Thoracic aorta (tissue), 2 donors: ENCODE data around the gene SLC48A1. TPM values are rescaled to one million over a fixed set of nuclear protein-coding genes. Genes with fewer than 3 reads are reported as not detected.

Source experiments
- ATAC-seq: fragments of 150-250 bp; one replicate; pipeline ENCODE4 v1.8.0; 2017; ENCODE audit warnings: low read depth; ENCODE audit not compliant: insufficient number of reproducible peaks, low FRiP score
- DNase-seq: peaks from one replicate; pipeline ENCODE4 v3.0.0-alpha.2; 2020; ENCODE audit warnings: low spot score
- H3K27ac ChIP-seq, 2 donors: fragments of 200-600 bp; sonication (generic); 1 replicate in 1 of 2; 2 replicates in 1 of 2; pipeline ENCODE4 v1.5.1; 2016; ENCODE audit warnings: mild to moderate bottlenecking in 2 of 2, moderate library complexity in 2 of 2
- H3K27me3 ChIP-seq: fragments of 200-600 bp; sonication (generic); replicated peaks from 2 replicates; pipeline ENCODE4 v1.6.0; 2016; ENCODE audit warnings: mild to moderate bottlenecking; ENCODE audit not compliant: insufficient read depth
- H3K36me3 ChIP-seq: fragments of 200-600 bp; sonication (generic); one replicate; pipeline ENCODE4 v1.5.1; 2016
- H3K4me1 ChIP-seq, 2 donors: fragments of 200-600 bp; sonication (generic); 1 replicate in 1 of 2; 2 replicates in 1 of 2; pipeline versions ENCODE4 v1.5.1 to v1.6.0; 2016; ENCODE audit warnings: low read depth in 2 of 2, mild to moderate bottlenecking in 1 of 2; ENCODE audit not compliant: control insufficient read depth in 1 of 2
- H3K4me3 ChIP-seq: fragments of 200-600 bp; sonication (generic); 2 replicates; pipeline ENCODE4 v1.5.1; 2016; ENCODE audit warnings: mild to moderate bottlenecking
- H3K9me3 ChIP-seq: fragments of 200-600 bp; sonication (generic); 2 replicates; pipeline ENCODE4 v1.5.1; 2016
- total RNA-seq, 2 donors: library from RNA; depleted of rRNA; stranded (reverse); fragments of >200 nt; gene quantifications; one replicate each; pipeline versions ENCODE4 v1.1.0 to v1.2.3, GENCODE V29; 2016
- TF ChIP-seq, protein P1 (sequence below): fragments of 200-600 bp; sonication (generic); IDR thresholded peaks from one replicate; pipeline ENCODE4 v1.5.1; 2019; ENCODE audit warnings: antibody characterized with exemption

SLC48A1 gene
- total RNA-seq, 2 donors from 2014 or later: 60.5 to 107 TPM

- H3K4me3 ChIP-seq: no peak overlapping the region
- no peaks in the 10 kb centered on the region for H3K36me3 ChIP-seq
- TF ChIP-seq, protein P1, sequence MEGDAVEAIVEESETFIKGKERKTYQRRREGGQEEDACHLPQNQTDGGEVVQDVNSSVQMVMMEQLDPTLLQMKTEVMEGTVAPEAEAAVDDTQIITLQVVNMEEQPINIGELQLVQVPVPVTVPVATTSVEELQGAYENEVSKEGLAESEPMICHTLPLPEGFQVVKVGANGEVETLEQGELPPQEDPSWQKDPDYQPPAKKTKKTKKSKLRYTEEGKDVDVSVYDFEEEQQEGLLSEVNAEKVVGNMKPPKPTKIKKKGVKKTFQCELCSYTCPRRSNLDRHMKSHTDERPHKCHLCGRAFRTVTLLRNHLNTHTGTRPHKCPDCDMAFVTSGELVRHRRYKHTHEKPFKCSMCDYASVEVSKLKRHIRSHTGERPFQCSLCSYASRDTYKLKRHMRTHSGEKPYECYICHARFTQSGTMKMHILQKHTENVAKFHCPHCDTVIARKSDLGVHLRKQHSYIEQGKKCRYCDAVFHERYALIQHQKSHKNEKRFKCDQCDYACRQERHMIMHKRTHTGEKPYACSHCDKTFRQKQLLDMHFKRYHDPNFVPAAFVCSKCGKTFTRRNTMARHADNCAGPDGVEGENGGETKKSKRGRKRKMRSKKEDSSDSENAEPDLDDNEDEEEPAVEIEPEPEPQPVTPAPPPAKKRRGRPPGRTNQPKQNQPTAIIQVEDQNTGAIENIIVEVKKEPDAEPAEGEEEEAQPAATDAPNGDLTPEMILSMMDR: no peak
- H3K27ac ChIP-seq: peak overlapping the region; percentile 88 to 94
- DNase-seq: no peak
- H3K4me1 ChIP-seq: peaks cover 28 to 51% of the 10 kb centered on the region in 2 donors
- no peak for ATAC-seq
- no peaks in the 10 kb centered on the region for H3K27me3 ChIP-seq
- no peaks in the 10 kb centered on the region for H3K9me3 ChIP-seq
Measured at GRCh38 chr12:47736216-47736615, 36.8 kb upstream of the SLC48A1 start.

DNA sequence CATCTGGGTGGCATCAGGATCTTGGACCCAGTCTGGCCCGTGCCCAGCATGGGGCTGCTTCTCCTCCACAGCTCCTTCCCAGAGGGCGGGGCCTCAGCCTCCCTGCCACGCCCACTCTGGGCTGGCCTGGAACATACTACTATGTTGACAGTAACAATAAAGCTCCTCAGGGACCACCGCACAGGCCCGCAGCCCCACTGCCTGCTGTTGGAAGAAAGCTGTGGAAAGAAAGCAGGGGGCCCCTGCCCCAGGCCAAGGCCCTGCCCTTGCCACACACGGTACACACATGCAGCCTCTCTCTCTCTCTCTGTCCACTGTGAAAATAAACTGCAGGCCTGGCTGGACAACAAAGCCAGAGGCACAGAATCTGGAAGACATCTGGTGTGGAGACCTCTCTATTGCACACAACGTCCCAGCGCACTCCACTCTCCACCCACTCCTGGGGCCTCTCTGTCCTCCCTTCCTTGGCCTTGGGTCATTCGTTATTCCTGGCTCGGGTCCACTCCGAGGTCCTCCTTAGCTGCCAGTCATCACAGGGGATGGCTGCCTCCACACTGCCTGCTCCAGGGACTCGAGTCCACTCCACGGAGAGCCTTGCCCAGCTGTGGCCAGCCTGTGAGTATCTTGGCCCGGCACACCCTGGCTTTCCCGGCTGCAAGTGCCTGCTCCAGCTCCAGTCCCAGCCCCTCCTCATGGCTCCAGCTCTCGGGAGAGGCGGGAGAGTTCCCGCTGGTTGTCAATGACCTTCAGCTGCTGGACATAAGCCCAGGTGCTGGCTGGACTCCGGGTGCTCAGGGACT is 36.0 kb upstream of the SLC48A1 start:
- Histone ChIP-seq H3K9me3 (no peaks in the 10 kb centered on the region), H3K27ac (peak overlapping the region; percentile 88 to 94), H3K4me3 (peak overlapping the region; percentile 38), H3K27me3 (no peaks in the 10 kb centered on the region), H3K36me3 (no peaks in the 10 kb centered on the region), H3K4me1 (peaks cover 35 to 59% of the 10 kb centered on the region in 2 donors)
- DNase-seq (peak; percentile 82), ATAC-seq (peak; percentile 93)
- TF ChIP-seq, protein P1: no peak

DNA sequence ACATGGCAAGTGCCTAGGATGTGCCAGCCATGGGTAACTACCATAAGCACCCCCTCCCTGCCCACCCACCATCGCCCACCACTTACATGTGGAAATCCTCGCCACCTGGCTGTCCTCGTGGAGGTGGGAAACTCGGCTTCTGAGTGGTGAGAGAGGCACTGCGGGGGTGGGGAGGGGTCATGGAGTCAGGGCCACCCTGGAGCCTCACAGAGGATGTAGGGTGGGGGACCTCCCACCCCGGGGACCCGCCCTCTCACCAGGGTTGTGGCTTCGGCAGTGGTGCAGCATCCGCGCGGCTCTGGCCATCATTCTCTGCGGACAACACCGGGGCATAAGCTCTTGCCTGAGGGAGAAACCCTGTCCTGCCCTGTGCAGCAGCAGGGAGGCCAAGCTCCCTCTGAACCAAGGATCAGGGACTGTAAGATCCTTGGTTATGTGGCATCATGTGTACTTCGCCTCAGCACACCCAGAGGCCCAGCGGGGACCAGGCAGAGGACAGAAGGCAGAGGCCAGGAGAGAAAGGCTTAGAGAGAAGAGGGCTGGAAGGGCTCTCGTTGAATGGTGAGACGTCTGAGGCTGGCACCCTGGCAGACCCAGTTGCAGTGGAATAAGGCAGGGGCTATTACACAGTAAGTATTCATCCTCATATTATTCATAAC is 35.0 kb upstream of the SLC48A1 start:
- Histone ChIP-seq H3K9me3 (no peaks in the 10 kb centered on the region), H3K27me3 (no peaks in the 10 kb centered on the region), H3K4me3 (peak overlapping the region; percentile 38), H3K36me3 (no peaks in the 10 kb centered on the region), H3K4me1 (peaks cover 35 to 59% of the 10 kb centered on the region in 2 donors), H3K27ac (peak overlapping the region; percentile 88 to 94)
- DNase-seq (no peak), ATAC-seq (no peak)
- TF ChIP-seq, protein P1: no peak

- TF ChIP-seq, protein P1: no peak
- ATAC-seq: no peak
- Histone ChIP-seq H3K4me1 (peaks cover 35 to 59% of the 10 kb centered on the region in 2 donors), H3K36me3 (no peaks in the 10 kb centered on the region), H3K4me3 (no peak overlapping the region), H3K27ac (no peak overlapping the region), H3K9me3 (no peaks in the 10 kb centered on the region), H3K27me3 (no peaks in the 10 kb centered on the region)
- no peak for DNase-seq
Measured at GRCh38 chr12:47739297-47739696, 33.7 kb upstream of the SLC48A1 start.

DNA sequence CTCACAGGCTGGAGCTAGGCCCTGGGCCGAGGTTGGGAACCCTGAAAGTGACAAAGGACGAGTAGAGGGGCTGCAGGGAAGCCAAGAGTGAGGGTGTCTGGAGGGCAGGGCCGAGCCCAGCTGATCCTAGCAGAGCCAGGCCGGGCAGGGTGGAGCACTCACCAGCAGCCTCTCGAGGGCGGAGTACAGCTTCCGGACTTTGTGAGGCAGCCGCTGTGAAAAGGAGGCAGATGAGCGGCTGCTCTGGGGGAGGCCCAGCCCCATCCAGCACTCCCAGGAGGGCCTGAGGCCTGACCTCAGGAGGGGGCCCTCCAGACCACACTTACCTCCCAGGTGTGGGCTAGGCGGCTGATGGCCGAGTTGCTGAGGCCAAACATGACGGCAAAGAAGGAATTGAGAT is 33.1 kb upstream of the SLC48A1 start:
- TF ChIP-seq, protein P1: no peak
- DNase-seq (no peak), ATAC-seq (no peak)
- Histone ChIP-seq H3K27me3 (no peaks in the 10 kb centered on the region), H3K36me3 (no peaks in the 10 kb centered on the region), H3K9me3 (no peaks in the 10 kb centered on the region), H3K4me3 (no peak overlapping the region), H3K27ac (no peak overlapping the region), H3K4me1 (peaks cover 35 to 52% of the 10 kb centered on the region in 2 donors)
